ENCODE data around the gene ROCK2. TPM values are rescaled to one million over a fixed set of nuclear protein-coding genes. Genes with fewer than 3 reads are reported as not detected.

The ROCK2 gene
- total RNA-seq, 1 experiment from 2014 or later, result 25.9 TPM

- TF ChIP-seq TEAD1 (CRISPR knock-in tag; IDR thresholded peaks at IDR 0.05), result no peak
These were observed 3.7 kb downstream of the ROCK2 start (continued) for GRCh38 chr2:11340717-11341116.

- no peak for ATAC-seq
- Mint-ChIP-seq H3K4me3 (no peak overlapping the region), H3K36me3 (peaks cover 6% of the 10 kb centered on the region), H3K27ac (no peak overlapping the region), H3K9me3 (peaks cover 8% of the 10 kb centered on the region), H3K27me3 (ENCODE audit: low read depth) (no peaks in the 10 kb centered on the region), H3K4me1 (peaks cover 25% of the 10 kb centered on the region)
- DNase-seq (ENCODE audit: low spot score), result no peak
- ChIA-PET POLR2A (no interaction called here), CTCF (no interaction called here)
- no peak for TF ChIP-seq GRHL2 (CRISPR knock-in tag; IDR thresholded peaks at IDR 0.05; ENCODE audit: insufficient replicate concordance, severe bottlenecking)
- no peak for TF ChIP-seq SMAD3 (CRISPR knock-in tag; IDR thresholded peaks at IDR 0.05; ENCODE audit: borderline replicate concordance)
- no peak for TF ChIP-seq ATF6 (CRISPR knock-in tag; IDR thresholded peaks at IDR 0.05)
- no peak for TF ChIP-seq ELF4 (CRISPR knock-in tag; IDR thresholded peaks at IDR 0.05; ENCODE audit: low read depth)
- TF ChIP-seq ZNF232 (CRISPR knock-in tag; IDR thresholded peaks at IDR 0.05), result no peak
- TF ChIP-seq MAX (CRISPR knock-in tag; IDR thresholded peaks at IDR 0.05), result no peak
- no peak for TF ChIP-seq ARID4B (CRISPR knock-in tag; IDR thresholded peaks at IDR 0.05; ENCODE audit: borderline replicate concordance)
- no peak for TF ChIP-seq ZSCAN18 (CRISPR knock-in tag; IDR thresholded peaks at IDR 0.05)
- no peak for TF ChIP-seq OVOL2 (CRISPR knock-in tag; IDR thresholded peaks at IDR 0.05; ENCODE audit: borderline replicate concordance)
- TF ChIP-seq MYBL2 (CRISPR knock-in tag; IDR thresholded peaks at IDR 0.05), result no peak
- TF ChIP-seq GABPB1 (CRISPR knock-in tag; IDR thresholded peaks at IDR 0.05), result no peak
- no peak for TF ChIP-seq NR2C2 (CRISPR knock-in tag; IDR thresholded peaks at IDR 0.05)
- no peak for TF ChIP-seq PRRX2 (CRISPR knock-in tag; IDR thresholded peaks at IDR 0.05)
These were observed 4.8 kb downstream of the ROCK2 start for GRCh38 chr2:11339508-11340083.

GRCh38 chr2:11338580-11338979 lies 5.9 kb downstream of the ROCK2 start:
- Mint-ChIP-seq H3K4me3 (no peak overlapping the region), H3K27ac (no peak overlapping the region), H3K4me1 (peaks cover 25% of the 10 kb centered on the region), H3K9me3 (peaks cover 11% of the 10 kb centered on the region), H3K27me3 (ENCODE audit: low read depth) (no peaks in the 10 kb centered on the region), H3K36me3 (peaks cover 6% of the 10 kb centered on the region)
- no peak for ATAC-seq
- ChIA-PET POLR2A (no interaction called here), CTCF (no interaction called here)
- DNase-seq (ENCODE audit: low spot score), result no peak
- TF ChIP-seq ZNF219 (CRISPR knock-in tag; IDR thresholded peaks at IDR 0.05; ENCODE audit: borderline replicate concordance) (no peak), GRHL2 (CRISPR knock-in tag; IDR thresholded peaks at IDR 0.05; ENCODE audit: insufficient replicate concordance, severe bottlenecking) (no peak), RELA (CRISPR knock-in tag; IDR thresholded peaks at IDR 0.05; ENCODE audit: borderline replicate concordance) (no peak), TEAD1 (CRISPR knock-in tag; IDR thresholded peaks at IDR 0.05) (no peak), ZBTB43 (CRISPR knock-in tag; IDR thresholded peaks at IDR 0.05) (no peak)

All from WTC11 (cell line).